ENCODE results near the gene RABL6.
"Not testable (repeated sequence)": the region's sequence is repeated elsewhere in the genome, so short reads cannot be mapped to it uniquely, and the experiment has no call there.

RABL6 gene

GRCh38 chr9:136858844-136859757 is 51.4 kb downstream of the RABL6 start:
- peak; percentile 69 for DNase-seq

GRCh38 chr9:136860529-136860928 is 52.8 kb downstream of the RABL6 start:
- DNase-seq, result no peak

- peak; percentile 19 for DNase-seq
These were observed 53.5 kb downstream of the RABL6 start for GRCh38 chr9:136860933-136861873.

- no peak for DNase-seq
These were observed 54.2 kb downstream of the RABL6 start for GRCh38 chr9:136861874-136862457.

GRCh38 chr9:136862849-136863622 is 55.3 kb downstream of the RABL6 start:
- DNase-seq, result peak; percentile 19

GRCh38 chr9:136863623-136864273 is 56.0 kb downstream of the RABL6 start:
- DNase-seq, result no peak

- DNase-seq, result no peak
These were observed 57.5 kb downstream of the RABL6 start for GRCh38 chr9:136865041-136865767.

- peak; percentile 53 for DNase-seq
These were observed 58.0 kb downstream of the RABL6 start for GRCh38 chr9:136865768-136866103.

GRCh38 chr9:136866898-136867421 is 59.2 kb downstream of the RABL6 start:
- not testable (repeated sequence) for DNase-seq

GRCh38 chr9:136867480-136867879 is 59.7 kb downstream of the RABL6 start:
- DNase-seq, result no peak

GRCh38 chr9:136867917-136868316 is 60.2 kb downstream of the RABL6 start:
- no peak for DNase-seq

GRCh38 chr9:136868644-136869043 is 60.9 kb downstream of the RABL6 start:
- no peak for DNase-seq

GRCh38 chr9:136869611-136870010 is 61.9 kb downstream of the RABL6 start:
- not testable (repeated sequence) for DNase-seq

- DNase-seq, result no peak
These were observed 67.4 kb downstream of the RABL6 start for GRCh38 chr9:136875155-136875554.

- DNase-seq, result no peak
These were observed 68.7 kb downstream of the RABL6 start for GRCh38 chr9:136876476-136876875.

GRCh38 chr9:136880651-136881050 is 72.9 kb downstream of the RABL6 start:
- no peak for DNase-seq

GRCh38 chr9:136881691-136882108 is 74.0 kb downstream of the RABL6 start:
- no peak for DNase-seq

GRCh38 chr9:136882109-136882946 is 74.6 kb downstream of the RABL6 start:
- DNase-seq, result no peak

GRCh38 chr9:136882947-136883283 is 75.2 kb downstream of the RABL6 start:
- not testable (repeated sequence) for DNase-seq

- DNase-seq, result not testable (repeated sequence)
These were observed 75.9 kb downstream of the RABL6 start for GRCh38 chr9:136883670-136884069.

All from femur (tissue), 1 donor.